Spleen (tissue), 11 donors: Measurements from ENCODE around the gene KIF5A. TPM values are rescaled to one million over a fixed set of nuclear protein-coding genes. Genes with fewer than 3 reads are reported as not detected.
"Not testable (repeated sequence)": the region's sequence is repeated elsewhere in the genome, so short reads cannot be mapped to it uniquely, and the experiment has no call there.

Source experiments
- DNase-seq: peaks from one replicate; pipeline ENCODE4 v3.0.0-alpha.2; 2020
- H3K27ac ChIP-seq, 8 donors: fragments of 200-600 bp; sonication (generic) in 7 of 8; 1 replicate in 4 of 8; 2 replicates in 4 of 8; pipeline versions ENCODE4 v1.5.0 to v1.8.0; 2016 to 2021; ENCODE audit warnings: inconsistent platforms in 4 of 8, mild to moderate bottlenecking in 4 of 8, moderate library complexity in 1 of 8
- H3K27me3 ChIP-seq, 7 donors: fragments of 200-600 bp; sonication (generic) in 6 of 7; replicated peaks in 1 of 7; 1 replicate in 4 of 7; 2 replicates in 3 of 7; pipeline versions ENCODE4 v1.5.0 to v1.8.0; 2016 to 2021; ENCODE audit warnings: inconsistent platforms in 3 of 7, mild to moderate bottlenecking in 1 of 7
- H3K36me3 ChIP-seq, 6 donors: fragments of 200-600 bp; sonication (generic) in 5 of 6; 1 replicate in 4 of 6; 2 replicates in 2 of 6; pipeline versions ENCODE4 v1.5.0 to v1.8.0; 2016 to 2021; ENCODE audit warnings: inconsistent platforms in 2 of 6
- H3K4me1 ChIP-seq, 6 donors: fragments of 200-600 bp; sonication (generic) in 5 of 6; 1 replicate in 3 of 6; 2 replicates in 3 of 6; pipeline versions ENCODE4 v1.5.0 to v1.8.0; 2016 to 2021; ENCODE audit warnings: inconsistent platforms in 3 of 6
- H3K4me3 ChIP-seq, 8 donors: fragments of 200-600 bp; sonication (generic) in 7 of 8; 1 replicate in 4 of 8; 2 replicates in 4 of 8; pipeline versions ENCODE4 v1.5.0 to v1.8.0; 2016 to 2021; ENCODE audit warnings: inconsistent platforms in 4 of 8, mild to moderate bottlenecking in 4 of 8, moderate library complexity in 2 of 8
- H3K9me3 ChIP-seq, 8 donors: fragments of 200-600 bp; sonication (generic) in 7 of 8; 1 replicate in 4 of 8; 2 replicates in 4 of 8; pipeline versions ENCODE4 v1.5.0 to v1.8.0; 2016 to 2021; ENCODE audit warnings: inconsistent platforms in 4 of 8
- CTCF ChIP-seq, 11 experiments: fragments of 200-600 bp in 7 of 11; fragments of 450-650 bp in 4 of 11; sonication (generic) in 4 of 11; IDR thresholded peaks in 8 of 11; conservative IDR thresholded peaks in 3 of 11; 1 replicate in 7 of 11; 2 replicates in 4 of 11; pipeline versions ENCODE4 v1.4.0 to v1.8.0; 2016 to 2021; ENCODE audit warnings: antibody characterized with exemption in 11 of 11, inconsistent platforms in 4 of 11, mild to moderate bottlenecking in 1 of 11
- POLR2A ChIP-seq, 3 donors: fragments of 450-650 bp; IDR thresholded peaks; one replicate each; pipeline ENCODE4 v1.5.1; 2017; ENCODE audit warnings: antibody characterized with exemption in 3 of 3, mild to moderate bottlenecking in 1 of 3
- POLR2AphosphoS5 ChIP-seq, 3 donors: sonication (generic); formaldehyde crosslinking; IDR thresholded peaks; one replicate each; pipeline ENCODE4 v1.5.1; 2017; ENCODE audit warnings: antibody characterized with exemption in 3 of 3
- WGBS, 5 donors: extraction: QIAGEN DNeasy Blood & Tissue Kit in 3 of 5; methylation state at CpG; one replicate each; pipeline versions ENCODE4 v1.1.5 to v1.1.7; 2013 to 2018; 5-methylcytosine and 5-hydroxymethylcytosine counted together
- intact Hi-C: fragments of 100-400 bp; cut with DNase I; formaldehyde crosslinking; loops from one replicate; pipeline ENCODE4 v1.15.0; 2023; ENCODE audit warnings: low total_unique reads
- polyA plus RNA-seq, 3 donors: library from polyadenylated mRNA; stranded (reverse); fragments of 200-250 nt; gene quantifications; one replicate each; pipeline ENCODE4 v1.2.1, GENCODE V29; 2013
- total RNA-seq, 7 donors: library from RNA; depleted of rRNA in 3 of 7; stranded (reverse); fragments of >200 nt in 3 of 7; fragmentation: NEBNext Ultra II Directional in 4 of 7; extraction: Animal tissue kit (Norgen Biotek cat#: 25700) in 4 of 7; gene quantifications; one replicate each; pipeline versions ENCODE4 v1.1.0 to v1.2.1, GENCODE V29; 2016 to 2021
- donor health status: healthy with polysubstance abuse.
- donor health status: DM: no; HTN: no; CAD: no; lungs with moderate emphysema.
- donor health status: DM: no; HTN: no; CAD: no.
- donor health status: Bipolar disorder and iron deficiency.
- donor health status: healthy.
- donor health status: DM: no; HTN: no; CAD: no.
- donor health status: DM: yes; HTN: yes; CAD: no.

The KIF5A gene
- total and polyA plus RNA-seq, 10 donors = 0.07 to 0.76 (median 0.13) TPM; not detected in 1

DNA sequence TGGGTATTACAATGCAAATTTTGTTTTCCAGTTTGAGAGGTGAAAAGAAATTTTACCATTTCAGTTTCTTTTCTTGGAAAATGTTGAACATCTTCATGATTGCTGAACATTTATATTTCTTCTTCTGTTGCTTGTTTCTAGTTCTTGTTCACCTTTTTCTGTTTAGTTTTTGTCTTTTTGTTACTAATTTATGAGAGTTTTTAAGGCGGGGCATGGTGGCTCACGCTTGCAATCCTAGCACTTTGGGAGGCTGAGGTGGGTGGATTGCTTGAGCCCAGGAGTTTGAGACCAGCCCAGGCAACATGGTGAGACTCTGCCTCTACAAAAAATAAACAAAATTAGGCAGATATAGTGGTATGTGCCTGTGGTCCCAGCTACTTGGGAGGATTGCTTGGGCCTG lies 10.7 kb downstream of the KIF5A start:
- TF ChIP-seq POLR2AphosphoS5 (IDR thresholded peaks at IDR 0.05) (no peak), POLR2A (IDR thresholded peaks at IDR 0.05) (no peak), CTCF (IDR thresholded peaks at IDR 0.05 in 8 of 11, conservative IDR thresholded peaks at IDR 0.05 in 3 of 11) (no peak)
- Histone ChIP-seq H3K36me3 (no peaks in the 10 kb centered on the region), H3K4me3 (no peak overlapping the region), H3K27ac (no peak overlapping the region), H3K27me3 (peaks cover 0 to 16% (median 0%) of the 10 kb centered on the region in 7 donors), H3K9me3 (no peaks in the 10 kb centered on the region), H3K4me1 (no peaks in the 10 kb centered on the region)
- 88 to 100% (median 95%) methylated on average over 2 of the region's 2 CpGs for WGBS, 5 donors
- intact Hi-C loops = no loop called here
- DNase-seq = no peak

GRCh38 chr12:57561117-57561516 lies 11.3 kb downstream of the KIF5A start:
- peaks cover 0 to 20% (median 0%) of the 10 kb centered on the region in 7 donors for H3K27me3 ChIP-seq
- DNase-seq, intact Hi-C loops, H3K4me3 ChIP-seq, H3K9me3 ChIP-seq, H3K4me1 ChIP-seq, H3K36me3 ChIP-seq, H3K27ac ChIP-seq: not testable (repeated sequence)
- WGBS, 5 donors = 71 to 96% (median 83%) methylated on average over 1 of the region's 1 CpG

GRCh38 chr12:57563358-57563757 lies 13.5 kb downstream of the KIF5A start:
- Histone ChIP-seq H3K27me3 (peaks cover 0 to 42% (median 0%) of the 10 kb centered on the region in 7 donors), H3K9me3 (no peaks in the 10 kb centered on the region), H3K4me1 (no peaks in the 10 kb centered on the region), H3K27ac (no peak overlapping the region), H3K36me3 (no peaks in the 10 kb centered on the region), H3K4me3 (no peak overlapping the region)
- no peak for DNase-seq
- intact Hi-C loops = no loop called here
- 24 to 39% (median 35%) methylated on average over 4 of the region's 4 CpGs for WGBS, 5 donors
- no peak for TF ChIP-seq POLR2A (IDR thresholded peaks at IDR 0.05)
- no peak for TF ChIP-seq POLR2AphosphoS5 (IDR thresholded peaks at IDR 0.05)
- no peak for TF ChIP-seq CTCF (IDR thresholded peaks at IDR 0.05 in 8 of 11, conservative IDR thresholded peaks at IDR 0.05 in 3 of 11)

DNA sequence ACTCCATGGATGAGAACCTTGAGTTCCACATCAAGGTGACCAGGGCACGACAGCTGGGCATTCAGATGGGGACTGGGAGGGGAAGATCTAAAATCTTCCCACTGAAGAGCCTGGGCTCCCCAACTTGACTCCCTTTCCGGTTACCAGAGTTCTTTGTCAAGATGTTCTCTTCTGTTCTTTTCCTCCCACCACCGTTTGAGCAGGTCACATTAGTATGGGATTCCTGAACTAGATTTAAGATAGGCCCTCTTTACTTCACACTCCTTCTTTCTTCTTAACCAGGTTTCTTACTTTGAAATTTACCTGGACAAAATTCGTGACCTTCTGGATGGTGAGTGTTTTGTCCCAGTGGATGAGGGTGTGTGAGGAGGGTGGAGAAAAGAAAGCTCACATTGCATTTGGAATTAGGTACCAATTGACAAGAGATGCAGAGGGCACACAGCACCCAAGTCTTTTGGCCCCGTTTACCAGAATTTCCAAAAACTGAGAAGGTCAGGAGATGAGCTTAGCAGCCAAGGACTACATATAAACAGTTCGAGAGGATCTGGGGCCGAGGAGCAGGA lies 14.4 kb downstream of the KIF5A start:
- intact Hi-C loops = no loop called here
- WGBS, 5 donors = 81 to 88% (median 83%) methylated on average over 7 of the region's 7 CpGs
- DNase-seq = no peak

More for the DNA sequence above, 14.4 kb downstream of the KIF5A start:
- no peak for TF ChIP-seq CTCF (IDR thresholded peaks at IDR 0.05 in 8 of 11, conservative IDR thresholded peaks at IDR 0.05 in 3 of 11)
- TF ChIP-seq POLR2A (IDR thresholded peaks at IDR 0.05) = no peak
- no peak for TF ChIP-seq POLR2AphosphoS5 (IDR thresholded peaks at IDR 0.05)
- Histone ChIP-seq H3K36me3 (no peaks in the 10 kb centered on the region), H3K9me3 (no peaks in the 10 kb centered on the region), H3K27ac (no peak overlapping the region), H3K27me3 (peaks cover 0 to 50% (median 0%) of the 10 kb centered on the region in 7 donors), H3K4me1 (no peaks in the 10 kb centered on the region), H3K4me3 (no peak overlapping the region)
